RCC 7860 (cell line): ENCODE measurements around the gene ATAD1.
"Not testable (repeated sequence)": the region's sequence is repeated elsewhere in the genome, so short reads cannot be mapped to it uniquely, and the experiment has no call there.

Experiments
- DNase-seq: peaks from one replicate; pipeline ENCODE4 v3.0.0-alpha.2; 2015; ENCODE audit warnings: low spot score
- FAIRE-seq: peaks from 2 replicates; lab custom pipeline; 2012; peaks lifted over from hg19 to GRCh38; lab: Jason Lieb, UNC

Gene ATAD1

GRCh38 chr10:87817609-87818504 is at the start of gene ATAD1:
Gene ATAD1, minus strand, starts transcription at chr10:87818226. Its CDS starts 3,627 bp downstream, at chr10:87814599.
- DNase-seq = peak; percentile 75
- FAIRE-seq = peak; percentile 45

GRCh38 chr10:87867453-87867852 is 49.4 kb upstream of the ATAD1 start:
- FAIRE-seq (peak; percentile 61), DNase-seq (no peak)

GRCh38 chr10:87866412-87866974 is 48.5 kb upstream of the ATAD1 start:
- peak; percentile 26 for FAIRE-seq
- DNase-seq = no peak

- no peak for FAIRE-seq
- DNase-seq = no peak
Measured at GRCh38 chr10:87865241-87865881, 47.3 kb upstream of the ATAD1 start.

GRCh38 chr10:87864496-87865059 is 46.6 kb upstream of the ATAD1 start:
- DNase-seq (peak; percentile 24), FAIRE-seq (no peak)

- FAIRE-seq, DNase-seq: not testable (repeated sequence)
Measured at GRCh38 chr10:87863951-87864495, 46.0 kb upstream of the ATAD1 start.

GRCh38 chr10:87863053-87863943 is 45.3 kb upstream of the ATAD1 start, which contains the start of the genes KLLN and PTEN:
Gene KLLN, minus strand, starts transcription at chr10:87863533. Its CDS starts 1,046 bp downstream, at chr10:87862487.
Gene PTEN, plus strand, starts transcription at chr10:87863625. Its CDS starts 845 bp downstream, at chr10:87864470.
- DNase-seq (peak; percentile 79), FAIRE-seq (no peak)

GRCh38 chr10:87862679-87863052 is 44.6 kb upstream of the ATAD1 start:
- FAIRE-seq = no peak
- peak; percentile 41 for DNase-seq

- FAIRE-seq (peak; percentile 50), DNase-seq (peak; percentile 91)
Measured at GRCh38 chr10:87861953-87862678, 44.1 kb upstream of the ATAD1 start.

GRCh38 chr10:87861566-87861952 is 43.5 kb upstream of the ATAD1 start:
- FAIRE-seq (no peak), DNase-seq (peak; percentile 49)

- FAIRE-seq (no peak), DNase-seq (no peak)
Measured at GRCh38 chr10:87860816-87861403, 42.9 kb upstream of the ATAD1 start.

- FAIRE-seq (peak; percentile 10), DNase-seq (peak; percentile 54)
Measured at GRCh38 chr10:87860156-87860795, 42.2 kb upstream of the ATAD1 start.

- FAIRE-seq, DNase-seq: not testable (repeated sequence)
Measured at GRCh38 chr10:87855665-87856064, 37.6 kb upstream of the ATAD1 start.

- FAIRE-seq, DNase-seq: not testable (repeated sequence)
Measured at GRCh38 chr10:87855247-87855646, 37.2 kb upstream of the ATAD1 start.

- FAIRE-seq (no peak), DNase-seq (no peak)
Measured at GRCh38 chr10:87852089-87852488, 34.1 kb upstream of the ATAD1 start.

GRCh38 chr10:87850742-87851205 is 32.7 kb upstream of the ATAD1 start:
- peak; percentile 41 for DNase-seq
- peak; percentile 23 for FAIRE-seq

GRCh38 chr10:87849001-87849400 is 31.0 kb upstream of the ATAD1 start:
- FAIRE-seq (no peak), DNase-seq (no peak)

- no peak for DNase-seq
- FAIRE-seq = no peak
Measured at GRCh38 chr10:87847550-87847949, 29.5 kb upstream of the ATAD1 start.
